ENCODE results near the gene EIF3F. TPM values are rescaled to one million over a fixed set of nuclear protein-coding genes. Genes with fewer than 3 reads are reported as not detected.
A peak's percentile ranks its signal among the peaks of the same experiment; 100 is the strongest.

EIF3F gene
- total and polyA plus RNA-seq, 8 donors: 106 to 201 (median 175) TPM

- Histone ChIP-seq H3K27ac (no peak overlapping the region), H3K36me3 (no peaks in the 10 kb centered on the region), H3K4me3 (no peak overlapping the region), H3K27me3 (no peaks in the 10 kb centered on the region), H3K4me1 (no peaks in the 10 kb centered on the region), H3K9me3 (no peaks in the 10 kb centered on the region)
- TF ChIP-seq CTCF (IDR thresholded peaks at IDR 0.05): no peak
- intact Hi-C loops (cut with DNase I): no loop called here
- 65 to 66% methylated on average over 12 of the region's 12 CpGs for WGBS, 2 donors
- ATAC-seq (peak in 1 of 4 donors; percentile 14), FAIRE-seq (no peak), DNase-seq (peak in 1 of 6 donors; percentile 19)
Observed at GRCh38 chr11:8038811-8039529, 51.8 kb downstream of the EIF3F start.

GRCh38 chr11:8039530-8040260 is 52.6 kb downstream of the EIF3F start:
- Histone ChIP-seq H3K27ac (no peak overlapping the region), H3K4me1 (no peaks in the 10 kb centered on the region), H3K9me3 (no peaks in the 10 kb centered on the region), H3K4me3 (no peak overlapping the region), H3K36me3 (no peaks in the 10 kb centered on the region), H3K27me3 (no peaks in the 10 kb centered on the region)
- TF ChIP-seq CTCF (IDR thresholded peaks at IDR 0.05): no peak
- DNase-seq (peak in 2 of 6 donors; percentile 14 to 30), ATAC-seq (no peak), FAIRE-seq (no peak)
- intact Hi-C loops (cut with DNase I): no loop called here
- 82 to 86% methylated on average over 10 of the region's 10 CpGs for WGBS, 2 donors

DNA sequence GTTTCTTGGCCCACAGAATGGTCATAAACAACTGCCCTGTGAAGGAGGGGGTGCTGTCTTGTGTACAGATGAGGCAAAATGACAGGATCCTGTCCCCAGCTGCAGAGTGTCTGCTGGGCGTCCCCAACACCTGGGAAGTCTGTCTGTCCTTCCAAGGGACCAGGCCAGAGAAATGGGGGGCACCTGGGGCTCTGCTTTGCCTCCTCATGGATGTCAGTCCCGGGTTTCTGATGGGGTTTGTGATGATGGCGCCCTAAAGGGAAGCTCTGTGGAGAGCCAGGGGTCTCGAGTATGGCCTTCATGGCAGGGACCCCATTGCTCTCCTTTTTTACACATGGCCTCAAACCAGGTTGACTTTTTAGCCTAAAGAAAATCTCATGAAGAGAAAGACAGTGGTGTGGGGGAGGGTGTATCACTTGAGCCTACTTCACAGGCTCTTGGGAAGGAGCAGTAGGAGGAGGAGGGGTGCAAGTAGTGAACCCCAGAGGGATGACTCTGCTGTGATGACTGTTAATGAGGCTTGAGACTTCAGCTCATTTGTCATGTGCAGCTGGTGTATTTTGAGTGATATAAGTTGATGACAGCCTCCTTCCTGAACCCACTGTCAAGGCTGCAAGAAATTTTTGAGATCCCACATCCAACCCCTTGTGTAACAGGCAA is 53.3 kb downstream of the EIF3F start:
- no peak for TF ChIP-seq CTCF (IDR thresholded peaks at IDR 0.05)
- 56 to 64% methylated on average over 4 of the region's 4 CpGs for WGBS, 2 donors
- H3K9me3 ChIP-seq: no peaks in the 10 kb centered on the region
- H3K36me3 ChIP-seq: no peaks in the 10 kb centered on the region
- DNase-seq (peak in 1 of 6 donors; percentile 20), FAIRE-seq (no peak), ATAC-seq (no peak)
- no peaks in the 10 kb centered on the region for H3K27me3 ChIP-seq
- H3K4me1 ChIP-seq: no peaks in the 10 kb centered on the region
- no peak overlapping the region for H3K4me3 ChIP-seq
- intact Hi-C loops (cut with DNase I): no loop called here
- H3K27ac ChIP-seq: no peak overlapping the region

- FAIRE-seq: no peak
- no peaks in the 10 kb centered on the region for H3K27me3 ChIP-seq
- peak in 1 of 6 donors; percentile 9 for DNase-seq
- H3K9me3 ChIP-seq: no peaks in the 10 kb centered on the region
- H3K36me3 ChIP-seq: no peaks in the 10 kb centered on the region
- TF ChIP-seq CTCF (IDR thresholded peaks at IDR 0.05): no peak
- H3K4me1 ChIP-seq: no peaks in the 10 kb centered on the region
- ATAC-seq: no peak
- WGBS, 2 donors: 71 to 72% methylated on average over 2 of the region's 2 CpGs
- H3K27ac ChIP-seq: no peak overlapping the region
- no peak overlapping the region for H3K4me3 ChIP-seq
- intact Hi-C loops (cut with DNase I): no loop called here
Observed at GRCh38 chr11:8040921-8041285, 53.8 kb downstream of the EIF3F start.
